ENCODE measurements around the gene SEMA5A. TPM values are rescaled to one million over a fixed set of nuclear protein-coding genes. Genes with fewer than 3 reads are reported as not detected.

Gene SEMA5A
- total RNA-seq, 1 donor from 2014 or later, result 1.6 TPM

DNA sequence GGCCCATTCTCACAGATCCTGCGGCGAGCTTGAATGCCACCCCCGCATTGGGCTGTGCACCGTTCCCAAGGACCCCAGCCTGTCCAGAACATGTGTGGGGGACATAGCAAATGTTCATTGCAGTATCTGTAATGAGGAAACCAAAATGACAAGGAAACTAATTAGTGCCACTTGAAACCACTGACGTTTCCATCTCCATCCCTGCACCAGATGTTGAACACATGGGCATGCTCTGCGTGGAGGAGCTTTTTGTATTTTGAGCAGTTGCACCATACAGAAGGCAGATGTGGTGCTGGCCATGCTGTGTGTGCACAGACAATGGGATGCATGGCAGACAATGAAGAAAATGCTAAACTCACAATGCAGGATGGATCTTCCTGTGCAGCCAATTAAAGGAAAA, 437.7 kb downstream of the SEMA5A start:
- TF ChIP-seq, protein P1, sequence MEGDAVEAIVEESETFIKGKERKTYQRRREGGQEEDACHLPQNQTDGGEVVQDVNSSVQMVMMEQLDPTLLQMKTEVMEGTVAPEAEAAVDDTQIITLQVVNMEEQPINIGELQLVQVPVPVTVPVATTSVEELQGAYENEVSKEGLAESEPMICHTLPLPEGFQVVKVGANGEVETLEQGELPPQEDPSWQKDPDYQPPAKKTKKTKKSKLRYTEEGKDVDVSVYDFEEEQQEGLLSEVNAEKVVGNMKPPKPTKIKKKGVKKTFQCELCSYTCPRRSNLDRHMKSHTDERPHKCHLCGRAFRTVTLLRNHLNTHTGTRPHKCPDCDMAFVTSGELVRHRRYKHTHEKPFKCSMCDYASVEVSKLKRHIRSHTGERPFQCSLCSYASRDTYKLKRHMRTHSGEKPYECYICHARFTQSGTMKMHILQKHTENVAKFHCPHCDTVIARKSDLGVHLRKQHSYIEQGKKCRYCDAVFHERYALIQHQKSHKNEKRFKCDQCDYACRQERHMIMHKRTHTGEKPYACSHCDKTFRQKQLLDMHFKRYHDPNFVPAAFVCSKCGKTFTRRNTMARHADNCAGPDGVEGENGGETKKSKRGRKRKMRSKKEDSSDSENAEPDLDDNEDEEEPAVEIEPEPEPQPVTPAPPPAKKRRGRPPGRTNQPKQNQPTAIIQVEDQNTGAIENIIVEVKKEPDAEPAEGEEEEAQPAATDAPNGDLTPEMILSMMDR (IDR thresholded peaks at IDR 0.05; ENCODE audit: insufficient read depth, low read length, severe bottlenecking), result no peak
- no peak for FAIRE-seq
- Histone ChIP-seq H3K27me3 (ENCODE audit: control insufficient read depth, insufficient read depth, low read length) (no peaks in the 10 kb centered on the region), H3K36me3 (ENCODE audit: control insufficient read depth, insufficient read depth, low read length) (no peaks in the 10 kb centered on the region), H3K4me3 (ENCODE audit: low read depth, low read length) (no peak overlapping the region)
- DNase-seq (ENCODE audit: low read depth), result no peak

- FAIRE-seq (no peak), DNase-seq (ENCODE audit: low read depth) (peak; percentile 17)
Measured at GRCh38 chr5:9105851-9106250, 440.0 kb downstream of the SEMA5A start.

GRCh38 chr5:9104571-9105339, 441.1 kb downstream of the SEMA5A start:
- DNase-seq (ENCODE audit: low read depth) (no peak), FAIRE-seq (no peak)

More at GRCh38 chr5:9105851-9106250, 440.0 kb downstream of the SEMA5A start:
- no peaks in the 10 kb centered on the region for H3K27me3 ChIP-seq (ENCODE audit: control insufficient read depth, insufficient read depth, low read length)
- TF ChIP-seq, protein P1 (IDR thresholded peaks at IDR 0.05; ENCODE audit: insufficient read depth, low read length, severe bottlenecking), result no peak
- H3K4me3 ChIP-seq (ENCODE audit: low read depth, low read length), result no peak overlapping the region
- H3K36me3 ChIP-seq (ENCODE audit: control insufficient read depth, insufficient read depth, low read length), result no peaks in the 10 kb centered on the region

GRCh38 chr5:9103290-9103689, 442.6 kb downstream of the SEMA5A start:
- FAIRE-seq (no peak), DNase-seq (ENCODE audit: low read depth) (no peak)
- H3K4me3 ChIP-seq (ENCODE audit: low read depth, low read length), result no peak overlapping the region
- TF ChIP-seq, protein P1 (IDR thresholded peaks at IDR 0.05; ENCODE audit: insufficient read depth, low read length, severe bottlenecking), result no peak
- no peaks in the 10 kb centered on the region for H3K36me3 ChIP-seq (ENCODE audit: control insufficient read depth, insufficient read depth, low read length)
- no peaks in the 10 kb centered on the region for H3K27me3 ChIP-seq (ENCODE audit: control insufficient read depth, insufficient read depth, low read length)

More at GRCh38 chr5:9104571-9105339, 441.1 kb downstream of the SEMA5A start:
- TF ChIP-seq, protein P1 (IDR thresholded peaks at IDR 0.05; ENCODE audit: insufficient read depth, low read length, severe bottlenecking), result no peak
- Histone ChIP-seq H3K36me3 (ENCODE audit: control insufficient read depth, insufficient read depth, low read length) (no peaks in the 10 kb centered on the region), H3K4me3 (ENCODE audit: low read depth, low read length) (no peak overlapping the region), H3K27me3 (ENCODE audit: control insufficient read depth, insufficient read depth, low read length) (no peaks in the 10 kb centered on the region)

- Histone ChIP-seq H3K36me3 (ENCODE audit: control insufficient read depth, insufficient read depth, low read length) (no peaks in the 10 kb centered on the region), H3K27me3 (ENCODE audit: control insufficient read depth, insufficient read depth, low read length) (no peaks in the 10 kb centered on the region), H3K4me3 (ENCODE audit: low read depth, low read length) (no peak overlapping the region)
- DNase-seq (ENCODE audit: low read depth) (no peak), FAIRE-seq (no peak)
- TF ChIP-seq, protein P1 (IDR thresholded peaks at IDR 0.05; ENCODE audit: insufficient read depth, low read length, severe bottlenecking), result no peak
Measured at GRCh38 chr5:9099689-9100088, 446.2 kb downstream of the SEMA5A start.

Data from bronchial epithelial cell (primary cell).